HG02763 (cell line): Measurements from ENCODE around the gene NUF2.
"Not testable (repeated sequence)": the region's sequence is repeated elsewhere in the genome, so short reads cannot be mapped to it uniquely, and the experiment has no call there.

ENCODE experiments used
- ATAC-seq: cut with Tn5 transposase; IDR thresholded peaks from one replicate; pipeline ENCODE4 v1.9.1; 2021; ENCODE audit warnings: mild to moderate bottlenecking, moderate library complexity; ENCODE audit not compliant: unreplicated experiment

NUF2 gene

DNA sequence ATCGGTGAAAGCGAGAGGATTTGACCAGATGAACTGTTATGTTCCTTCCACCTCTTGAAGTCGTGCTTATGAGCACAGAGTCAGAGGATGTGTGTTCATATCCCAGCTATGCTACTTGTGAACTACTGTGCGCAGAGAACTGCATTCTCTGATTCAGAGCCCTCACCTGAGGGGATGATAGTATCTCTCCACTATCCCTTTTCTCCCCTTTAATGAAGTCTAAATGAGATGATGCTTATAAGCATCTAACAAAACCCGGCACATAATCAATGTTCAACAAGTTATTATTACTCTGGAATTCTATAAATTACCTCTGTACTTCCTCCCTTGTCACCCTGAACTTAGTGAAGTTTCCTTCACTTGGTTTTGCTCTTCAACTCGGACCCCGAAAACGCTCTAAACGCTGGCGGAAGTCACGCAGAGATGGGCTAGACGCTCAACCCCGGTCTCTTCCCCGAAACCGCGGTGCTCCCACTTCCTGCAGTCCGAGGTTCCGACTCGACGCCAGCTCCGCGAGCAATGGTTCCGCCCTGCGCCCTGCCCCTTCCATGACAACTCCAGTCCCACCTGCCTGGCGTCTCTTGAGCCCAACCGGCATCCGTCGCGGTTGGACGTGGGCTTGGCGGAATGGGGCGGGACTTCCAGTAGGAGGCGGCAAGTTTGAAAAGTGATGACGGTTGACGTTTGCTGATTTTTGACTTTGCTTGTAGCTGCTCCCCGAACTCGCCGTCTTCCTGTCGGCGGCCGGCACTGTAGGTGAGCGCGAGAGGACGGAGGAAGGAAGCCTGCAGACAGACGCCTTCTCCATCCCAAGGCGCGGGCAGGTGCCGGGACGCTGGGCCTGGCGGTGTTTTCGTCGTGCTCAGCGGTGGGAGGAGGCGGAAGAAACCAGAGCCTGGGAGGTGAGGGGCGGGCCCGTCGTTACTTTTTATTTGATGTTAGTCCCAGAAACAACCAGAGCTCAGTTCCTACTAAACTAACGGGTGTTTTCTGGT is at the start of gene NUF2:
NUF2 (plus strand) TSS at position 644 of the 995 bp plus-strand sequence. CDS start 4,098 bp downstream, outside the sequence.
- peak; percentile 96 for ATAC-seq

DNA sequence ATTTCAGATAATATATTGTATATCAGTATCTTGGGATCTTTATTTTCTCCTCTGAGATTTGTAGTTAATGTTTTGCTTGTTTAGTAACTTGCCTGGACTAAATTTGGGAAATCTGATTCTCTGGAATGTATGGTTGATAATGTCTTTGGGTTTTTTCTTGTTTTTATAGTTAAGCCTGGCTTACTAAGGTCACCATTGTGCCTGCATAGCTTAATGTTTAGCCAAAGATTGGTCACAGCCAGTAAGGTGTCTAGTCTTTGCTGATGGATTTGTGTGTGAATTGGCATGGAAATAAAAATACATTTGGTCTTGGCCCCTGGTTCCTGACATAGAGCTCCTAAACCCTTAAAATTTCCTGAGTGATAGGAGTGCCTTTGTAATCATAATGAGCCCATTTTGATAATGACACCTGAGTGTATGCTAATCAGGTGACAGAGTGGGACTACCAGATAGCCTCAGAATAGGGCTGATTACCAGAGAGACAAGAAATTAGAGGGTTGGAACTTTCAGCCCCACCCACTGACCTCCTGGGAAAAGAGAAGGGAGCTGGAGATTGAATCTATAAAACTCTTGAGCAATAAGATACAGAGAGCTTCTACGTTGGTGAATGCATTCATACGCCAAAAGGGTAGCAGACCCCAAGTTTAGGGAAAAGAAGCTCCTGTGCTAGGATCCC is 47.9 kb upstream of the NUF2 start:
- no peak for ATAC-seq

DNA sequence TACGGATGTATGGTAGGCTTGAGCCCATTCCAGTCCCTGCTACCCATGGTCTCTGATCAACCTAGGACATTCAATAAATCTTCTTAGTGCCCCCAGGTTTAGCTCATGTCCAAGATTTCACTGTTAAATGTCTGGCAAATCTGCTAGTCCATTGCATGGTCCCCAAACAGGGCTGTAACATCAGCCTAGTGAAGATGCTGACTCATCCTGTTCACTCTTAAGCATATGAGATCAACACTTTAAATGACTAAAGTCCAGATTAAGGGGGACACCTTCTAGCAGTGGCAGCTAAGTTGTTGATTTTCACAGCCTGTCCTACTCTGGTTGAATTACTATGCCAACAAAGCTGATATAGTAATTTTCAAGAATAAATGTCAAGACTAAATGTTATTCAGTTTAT is 46.5 kb upstream of the NUF2 start:
- no peak for ATAC-seq

GRCh38 chr1:163278602-163279001 is 43.2 kb upstream of the NUF2 start:
- ATAC-seq, result no peak

DNA sequence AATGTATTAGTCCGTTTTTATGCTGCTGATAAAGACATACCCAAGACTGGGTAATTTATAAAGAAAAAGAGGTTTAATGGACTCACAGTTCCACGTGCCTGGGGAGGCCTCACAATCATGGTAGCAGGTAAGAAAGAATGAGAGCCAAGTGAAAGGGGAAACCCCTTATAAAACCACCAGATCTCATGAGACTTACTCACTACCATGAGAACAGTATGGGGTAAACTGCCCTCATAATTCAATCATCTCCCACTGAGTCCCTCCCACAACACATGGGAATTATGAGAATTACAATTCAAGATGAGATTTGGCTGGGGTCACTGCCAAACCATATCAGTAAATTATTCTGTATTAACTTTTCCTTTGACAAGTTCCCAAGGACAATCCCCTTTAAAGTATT is 36.9 kb upstream of the NUF2 start:
- not testable (repeated sequence) for ATAC-seq

- no peak for ATAC-seq
These were observed 31.6 kb upstream of the NUF2 start for GRCh38 chr1:163290025-163290640.

DNA sequence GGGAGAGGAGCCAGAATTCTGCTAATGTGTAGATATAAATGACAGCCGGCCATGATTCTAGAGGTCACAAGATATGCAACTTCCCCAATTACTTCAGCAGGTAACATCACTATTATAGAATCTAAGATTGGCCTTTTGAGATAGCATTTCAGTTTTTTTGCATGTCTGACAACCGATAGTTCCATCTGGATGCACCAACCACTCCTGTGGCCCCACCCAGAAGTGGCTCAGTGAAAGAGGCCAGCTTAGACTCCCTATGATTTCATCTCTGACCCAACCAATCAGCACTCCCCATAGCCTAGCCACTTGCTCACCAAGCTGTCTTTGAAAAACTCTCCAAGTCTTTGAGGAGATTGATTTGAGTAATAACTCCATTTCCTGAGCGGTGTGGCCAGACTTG is 30.3 kb upstream of the NUF2 start:
- no peak for ATAC-seq

DNA sequence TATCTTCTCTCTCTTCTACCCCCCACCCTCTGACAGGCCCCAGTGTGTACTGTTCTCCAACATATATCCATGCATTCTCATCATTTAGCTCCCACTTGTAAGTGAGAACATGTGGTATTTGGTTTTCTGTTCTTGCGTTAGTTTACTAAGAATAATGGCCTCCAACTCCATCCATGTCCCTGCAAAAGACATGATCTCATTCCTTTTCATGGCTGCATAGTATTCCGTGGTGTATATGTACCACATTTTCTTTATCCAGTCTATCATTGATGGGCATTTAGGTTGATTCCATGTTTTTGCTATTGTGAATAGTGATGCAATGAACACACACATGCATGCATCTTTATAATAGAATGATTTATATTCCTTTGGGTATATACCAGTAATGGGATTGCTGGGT is 29.6 kb upstream of the NUF2 start:
- not testable (repeated sequence) for ATAC-seq

DNA sequence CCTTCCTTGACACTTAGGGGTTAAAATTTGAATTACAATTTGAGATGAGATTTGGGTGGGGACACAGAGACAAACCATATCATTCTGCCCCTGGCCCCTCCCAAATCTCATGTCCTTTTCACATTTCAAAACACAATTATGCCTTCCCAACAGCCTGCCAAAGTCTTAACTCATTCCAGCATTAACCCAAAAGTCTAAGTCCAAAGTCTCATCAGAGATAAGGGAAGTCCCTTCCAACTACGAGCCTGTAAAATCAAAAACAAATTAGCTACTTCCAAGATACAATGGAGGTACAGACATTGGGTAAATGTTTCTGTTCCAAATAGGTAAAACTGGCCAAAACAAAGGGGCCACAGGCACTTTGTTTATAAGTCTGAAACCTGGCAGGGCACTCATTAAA is 28.3 kb upstream of the NUF2 start:
- ATAC-seq, result not testable (repeated sequence)

DNA sequence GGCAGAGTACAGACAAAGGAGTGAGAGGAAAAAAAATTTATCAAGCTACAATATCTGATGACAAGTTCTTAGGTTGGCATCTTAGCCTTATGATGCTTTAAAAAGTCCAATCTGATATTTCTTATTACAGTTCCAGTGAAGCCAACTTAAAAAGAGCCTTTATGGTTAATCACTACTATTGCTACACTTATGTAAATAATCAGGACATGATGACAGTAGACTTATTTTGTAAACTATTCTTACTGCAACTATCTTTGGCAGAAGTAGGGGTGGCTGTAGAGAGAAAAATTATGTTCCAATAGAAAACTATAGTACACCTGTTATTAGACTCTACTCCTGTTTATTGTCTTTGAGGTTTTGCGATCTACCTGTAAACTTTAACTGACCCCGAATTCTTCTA is 25.8 kb upstream of the NUF2 start:
- no peak for ATAC-seq

DNA sequence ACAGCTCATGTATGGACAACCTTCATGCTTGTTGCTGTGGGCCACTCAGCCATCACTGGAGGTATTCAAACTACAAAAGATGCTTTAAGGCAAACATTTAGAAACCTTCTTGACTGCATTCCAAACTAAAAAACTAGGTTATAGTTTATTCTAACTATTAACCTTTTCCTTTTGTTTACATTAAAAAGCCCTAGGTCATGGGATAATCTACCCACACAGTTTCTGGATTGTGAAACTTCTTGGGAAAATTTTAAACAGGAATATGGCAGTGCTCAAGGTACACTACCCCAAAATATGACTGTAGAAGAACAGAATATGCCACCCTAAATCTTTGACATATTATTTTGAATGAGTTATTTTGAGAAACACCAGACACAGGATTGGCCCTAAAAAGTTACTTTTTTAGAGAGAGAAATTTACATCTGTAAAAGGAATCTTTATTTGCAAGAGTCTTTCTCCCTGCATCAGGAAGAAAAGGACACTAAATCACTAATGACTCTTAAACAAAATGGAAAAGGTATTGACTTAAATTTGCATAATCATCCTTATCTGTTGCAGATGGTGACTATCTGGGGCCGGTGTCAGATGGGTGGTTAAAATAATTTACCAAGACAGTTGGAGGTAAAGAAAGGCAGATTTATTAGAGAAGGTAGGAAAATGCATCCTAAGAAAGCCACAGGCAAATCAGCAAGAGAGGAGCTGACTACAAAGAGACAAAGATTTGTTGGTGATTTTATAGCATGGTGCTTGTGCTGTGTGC is 25.1 kb upstream of the NUF2 start:
- ATAC-seq, result no peak

DNA sequence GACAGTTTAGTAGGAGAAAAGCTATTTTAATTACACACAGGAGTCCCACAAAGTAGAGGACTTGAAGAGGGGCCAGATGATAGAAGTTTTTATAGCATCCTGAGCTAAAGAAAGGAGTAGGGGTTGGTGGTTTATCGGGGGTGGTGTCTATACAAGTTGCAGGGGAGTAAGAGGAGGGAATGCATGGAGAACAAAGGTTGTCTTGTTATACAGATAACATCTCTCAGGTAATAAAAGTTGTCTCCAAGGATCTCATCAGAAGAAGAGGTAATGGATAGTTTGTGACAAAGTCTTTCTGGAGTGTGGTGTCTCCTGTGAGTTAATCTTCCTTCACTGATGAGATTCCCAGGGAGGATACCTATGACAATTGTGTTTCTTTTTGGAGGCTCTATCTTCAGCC is 23.4 kb upstream of the NUF2 start:
- ATAC-seq, result no peak

GRCh38 chr1:163300568-163300967 is 21.2 kb upstream of the NUF2 start:
- ATAC-seq, result no peak

DNA sequence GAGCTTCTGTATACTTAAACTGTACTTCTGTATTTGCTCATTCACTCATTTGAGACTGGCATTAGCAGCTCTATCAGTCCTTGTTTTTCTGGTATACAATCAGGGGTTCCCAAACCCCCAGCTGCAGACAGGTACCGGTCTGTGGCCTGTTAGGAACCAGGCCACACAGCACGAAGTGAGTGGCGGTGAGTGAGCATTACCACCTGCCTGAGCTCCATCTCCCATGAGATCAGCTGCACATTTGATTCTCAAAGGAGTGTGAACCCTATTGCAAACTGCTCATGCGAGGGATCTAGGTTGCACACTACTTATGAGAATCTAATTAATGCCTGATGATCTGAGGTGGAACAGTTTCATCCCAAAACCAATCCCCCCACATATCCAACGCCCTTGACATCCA is 18.2 kb upstream of the NUF2 start:
- no peak for ATAC-seq

- ATAC-seq, result no peak
These were observed 16.3 kb upstream of the NUF2 start for GRCh38 chr1:163305441-163305840.

- no peak for ATAC-seq
These were observed 14.1 kb upstream of the NUF2 start for GRCh38 chr1:163307479-163308171.

- ATAC-seq, result no peak
These were observed 12.9 kb upstream of the NUF2 start for GRCh38 chr1:163308811-163309210.

- ATAC-seq, result no peak
These were observed 5.9 kb upstream of the NUF2 start for GRCh38 chr1:163315773-163316374.

DNA sequence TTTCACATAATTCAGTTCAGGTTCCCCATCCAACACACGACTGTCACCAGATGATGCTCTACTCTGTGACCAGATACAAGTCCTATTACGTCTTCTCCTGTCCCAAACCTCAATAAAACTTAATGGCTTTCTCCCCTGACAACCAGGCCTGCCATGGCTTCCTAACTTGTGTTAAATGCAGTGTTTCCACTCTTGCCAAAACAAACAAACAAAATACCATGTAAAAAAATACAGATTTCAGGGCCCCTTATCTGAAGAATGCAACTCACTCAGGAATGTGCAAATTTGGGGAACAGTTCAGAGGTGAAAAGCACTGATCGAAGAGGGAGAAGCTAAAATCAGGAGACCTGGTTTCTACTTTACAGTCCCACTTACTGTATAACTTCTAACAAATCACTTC is 863 bp upstream of the NUF2 start:
- ATAC-seq, result no peak

DNA sequence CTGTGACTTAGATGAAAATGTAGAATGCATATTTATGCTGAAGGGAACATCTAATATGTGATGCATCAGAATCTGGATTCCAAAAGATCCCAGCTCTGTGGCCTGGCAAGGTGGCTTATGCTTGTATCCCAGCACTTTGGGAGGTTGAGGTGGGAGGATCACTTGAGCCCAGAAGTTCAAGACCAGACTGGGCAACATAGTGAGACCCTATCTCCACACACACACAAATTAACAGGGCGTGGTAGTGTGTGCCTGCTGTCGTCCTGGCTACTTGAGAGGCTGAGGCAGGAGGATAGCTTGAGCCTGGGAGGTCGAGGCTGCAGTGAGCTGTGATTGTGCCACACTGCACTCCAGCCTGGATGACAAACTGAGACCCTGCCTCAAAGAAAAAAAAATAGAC is 1.6 kb downstream of the NUF2 start:
- not testable (repeated sequence) for ATAC-seq
